Kasumi-1 (cell line): ENCODE measurements around the gene MRM3.
"Not testable (repeated sequence)": the region's sequence is repeated elsewhere in the genome, so short reads cannot be mapped to it uniquely, and the experiment has no call there.

ENCODE experiments used
- DNase-seq, 2 experiments: peaks; one replicate each; lab custom pipeline; 2025; lab: John Stamatoyannopoulos, UW

Gene MRM3

GRCh38 chr17:826778-827177 lies 44.6 kb downstream of the MRM3 start:
- no peak for DNase-seq

- DNase-seq, result no peak
These were observed 46.6 kb downstream of the MRM3 start for GRCh38 chr17:828761-829160.

GRCh38 chr17:829614-830013 lies 47.5 kb downstream of the MRM3 start:
- DNase-seq, result not testable (repeated sequence)

- no peak for DNase-seq
These were observed 48.2 kb downstream of the MRM3 start for GRCh38 chr17:830381-830780.

GRCh38 chr17:830950-831349 lies 48.8 kb downstream of the MRM3 start:
- DNase-seq, result no peak

GRCh38 chr17:834136-834535 lies 52.0 kb downstream of the MRM3 start:
- DNase-seq, result no peak

GRCh38 chr17:835263-835662 lies 53.1 kb downstream of the MRM3 start:
- no peak for DNase-seq

- not testable (repeated sequence) for DNase-seq
These were observed 53.6 kb downstream of the MRM3 start for GRCh38 chr17:835721-836120.

GRCh38 chr17:836151-836550 lies 54.0 kb downstream of the MRM3 start:
- no peak for DNase-seq

- no peak for DNase-seq
These were observed 56.3 kb downstream of the MRM3 start for GRCh38 chr17:838486-838885.

GRCh38 chr17:841313-841712 lies 59.2 kb downstream of the MRM3 start:
- DNase-seq, result no peak
